ENCODE results near the gene PTPRT.

PTPRT gene

GRCh38 chr20:42276718-42277602 lies 912.7 kb downstream of the PTPRT start:
- Mint-ChIP-seq H3K9me3 (peaks cover 5% of the 10 kb centered on the region), H3K4me3 (no peak overlapping the region), H3K27ac (no peak overlapping the region), H3K36me3 (no peaks in the 10 kb centered on the region), H3K27me3 (no peaks in the 10 kb centered on the region), H3K4me1 (no peaks in the 10 kb centered on the region)

GRCh38 chr20:42274986-42275385 lies 914.7 kb downstream of the PTPRT start:
- H3K9me3 Mint-ChIP-seq = no peaks in the 10 kb centered on the region
- H3K4me3 Mint-ChIP-seq = no peak overlapping the region
- no peaks in the 10 kb centered on the region for H3K27me3 Mint-ChIP-seq
- H3K36me3 Mint-ChIP-seq = no peaks in the 10 kb centered on the region
- H3K4me1 Mint-ChIP-seq = no peaks in the 10 kb centered on the region
- H3K27ac Mint-ChIP-seq = no peak overlapping the region

- H3K27me3 Mint-ChIP-seq = no peaks in the 10 kb centered on the region
- no peaks in the 10 kb centered on the region for H3K4me1 Mint-ChIP-seq
- H3K36me3 Mint-ChIP-seq = no peaks in the 10 kb centered on the region
- H3K27ac Mint-ChIP-seq = no peak overlapping the region
- H3K4me3 Mint-ChIP-seq = no peak overlapping the region
- H3K9me3 Mint-ChIP-seq = no peaks in the 10 kb centered on the region
Measured at GRCh38 chr20:42272516-42272915, 917.2 kb downstream of the PTPRT start.

GRCh38 chr20:42270539-42270938 lies 919.2 kb downstream of the PTPRT start:
- no peaks in the 10 kb centered on the region for H3K27me3 Mint-ChIP-seq
- H3K27ac Mint-ChIP-seq = no peak overlapping the region
- H3K36me3 Mint-ChIP-seq = no peaks in the 10 kb centered on the region
- no peaks in the 10 kb centered on the region for H3K9me3 Mint-ChIP-seq
- no peaks in the 10 kb centered on the region for H3K4me1 Mint-ChIP-seq
- H3K4me3 Mint-ChIP-seq = no peak overlapping the region

GRCh38 chr20:42267793-42268384 lies 921.8 kb downstream of the PTPRT start:
- Mint-ChIP-seq H3K27me3 (no peaks in the 10 kb centered on the region), H3K27ac (no peak overlapping the region), H3K4me1 (no peaks in the 10 kb centered on the region), H3K36me3 (no peaks in the 10 kb centered on the region), H3K4me3 (no peak overlapping the region), H3K9me3 (no peaks in the 10 kb centered on the region)

- Mint-ChIP-seq H3K9me3 (no peaks in the 10 kb centered on the region), H3K4me1 (no peaks in the 10 kb centered on the region), H3K36me3 (no peaks in the 10 kb centered on the region), H3K4me3 (no peak overlapping the region), H3K27ac (no peak overlapping the region), H3K27me3 (no peaks in the 10 kb centered on the region)
Measured at GRCh38 chr20:42261766-42262270, 927.9 kb downstream of the PTPRT start.

- H3K27ac Mint-ChIP-seq = no peak overlapping the region
Measured at GRCh38 chr20:42260184-42260583, 929.5 kb downstream of the PTPRT start.

GRCh38 chr20:42259389-42259788 lies 930.3 kb downstream of the PTPRT start:
- Mint-ChIP-seq H3K36me3 (no peaks in the 10 kb centered on the region), H3K9me3 (no peaks in the 10 kb centered on the region), H3K4me1 (no peaks in the 10 kb centered on the region), H3K27ac (no peak overlapping the region), H3K27me3 (no peaks in the 10 kb centered on the region), H3K4me3 (no peak overlapping the region)

More at GRCh38 chr20:42260184-42260583, 929.5 kb downstream of the PTPRT start:
- no peak overlapping the region for H3K4me3 Mint-ChIP-seq
- H3K36me3 Mint-ChIP-seq = no peaks in the 10 kb centered on the region
- no peaks in the 10 kb centered on the region for H3K9me3 Mint-ChIP-seq
- H3K27me3 Mint-ChIP-seq = no peaks in the 10 kb centered on the region
- H3K4me1 Mint-ChIP-seq = no peaks in the 10 kb centered on the region

GRCh38 chr20:42258564-42259302 lies 931.0 kb downstream of the PTPRT start:
- H3K4me1 Mint-ChIP-seq = no peaks in the 10 kb centered on the region
- no peak overlapping the region for H3K27ac Mint-ChIP-seq
- no peak overlapping the region for H3K4me3 Mint-ChIP-seq
- H3K27me3 Mint-ChIP-seq = no peaks in the 10 kb centered on the region
- H3K36me3 Mint-ChIP-seq = no peaks in the 10 kb centered on the region
- no peaks in the 10 kb centered on the region for H3K9me3 Mint-ChIP-seq

GRCh38 chr20:42255821-42256220 lies 933.9 kb downstream of the PTPRT start:
- H3K4me1 Mint-ChIP-seq = no peaks in the 10 kb centered on the region
- no peaks in the 10 kb centered on the region for H3K27me3 Mint-ChIP-seq
- H3K36me3 Mint-ChIP-seq = no peaks in the 10 kb centered on the region
- no peak overlapping the region for H3K27ac Mint-ChIP-seq
- no peaks in the 10 kb centered on the region for H3K9me3 Mint-ChIP-seq
- no peak overlapping the region for H3K4me3 Mint-ChIP-seq

GRCh38 chr20:42254673-42255072 lies 935.0 kb downstream of the PTPRT start:
- Mint-ChIP-seq H3K36me3 (no peaks in the 10 kb centered on the region), H3K27ac (no peak overlapping the region), H3K27me3 (no peaks in the 10 kb centered on the region), H3K9me3 (no peaks in the 10 kb centered on the region), H3K4me1 (no peaks in the 10 kb centered on the region), H3K4me3 (no peak overlapping the region)

- Mint-ChIP-seq H3K27me3 (no peaks in the 10 kb centered on the region), H3K4me3 (no peak overlapping the region), H3K9me3 (no peaks in the 10 kb centered on the region), H3K27ac (no peak overlapping the region), H3K4me1 (no peaks in the 10 kb centered on the region), H3K36me3 (no peaks in the 10 kb centered on the region)
Measured at GRCh38 chr20:42252116-42252515, 937.6 kb downstream of the PTPRT start.

- H3K9me3 Mint-ChIP-seq = peaks cover 4% of the 10 kb centered on the region
- no peak overlapping the region for H3K4me3 Mint-ChIP-seq
- H3K27ac Mint-ChIP-seq = no peak overlapping the region
- H3K36me3 Mint-ChIP-seq = no peaks in the 10 kb centered on the region
- no peaks in the 10 kb centered on the region for H3K27me3 Mint-ChIP-seq
- H3K4me1 Mint-ChIP-seq = no peaks in the 10 kb centered on the region
Measured at GRCh38 chr20:42218621-42219374, 970.9 kb downstream of the PTPRT start.

- no peak overlapping the region for H3K4me3 Mint-ChIP-seq
- no peaks in the 10 kb centered on the region for H3K4me1 Mint-ChIP-seq
- H3K9me3 Mint-ChIP-seq = peaks cover 5% of the 10 kb centered on the region
- H3K27me3 Mint-ChIP-seq = no peaks in the 10 kb centered on the region
- no peak overlapping the region for H3K27ac Mint-ChIP-seq
- no peaks in the 10 kb centered on the region for H3K36me3 Mint-ChIP-seq
Measured at GRCh38 chr20:42214074-42214473, 975.6 kb downstream of the PTPRT start.

- Mint-ChIP-seq H3K27ac (no peak overlapping the region), H3K9me3 (peaks cover 9% of the 10 kb centered on the region), H3K36me3 (no peaks in the 10 kb centered on the region), H3K27me3 (no peaks in the 10 kb centered on the region), H3K4me1 (no peaks in the 10 kb centered on the region), H3K4me3 (no peak overlapping the region)
Measured at GRCh38 chr20:42212391-42212790, 977.3 kb downstream of the PTPRT start.
